Embryonic facial prominence (tissue), 1 donor: ENCODE data around the gene ARHGAP15.

ENCODE experiments used
- DNase-seq: peaks from one replicate; pipeline ENCODE4 v3.0.0-alpha.2; 2016; ENCODE audit errors: extremely low spot score

ARHGAP15 gene

DNA sequence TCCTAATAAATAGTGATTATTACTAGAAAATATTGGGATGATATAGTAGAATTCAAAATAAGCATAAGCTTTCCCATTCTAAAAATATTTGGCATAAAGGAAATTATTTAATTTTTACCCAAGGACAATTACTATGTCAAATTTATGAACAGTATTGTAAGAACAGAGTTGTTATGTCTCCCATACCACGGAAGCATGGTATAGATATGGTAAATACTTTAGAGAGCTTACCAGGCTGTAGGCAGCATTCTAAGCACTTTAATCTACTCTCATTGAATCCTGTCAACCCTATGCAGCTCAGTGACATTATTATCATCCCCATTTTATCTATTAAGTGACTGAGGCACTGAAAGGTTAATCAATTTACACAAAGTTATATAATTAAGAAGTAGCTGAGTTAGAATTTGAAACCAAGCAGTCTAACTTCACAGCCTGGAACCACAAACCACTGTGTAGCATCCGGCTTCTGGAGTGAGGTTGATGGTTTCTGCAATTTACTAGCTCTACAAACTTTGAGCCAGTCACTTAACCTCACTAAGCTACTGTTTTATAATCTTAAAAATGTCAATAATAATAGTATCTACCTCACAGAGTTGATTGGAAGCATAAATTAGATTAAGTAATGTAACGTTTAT, 323.7 kb downstream of the ARHGAP15 start:
- no peak for DNase-seq

DNA sequence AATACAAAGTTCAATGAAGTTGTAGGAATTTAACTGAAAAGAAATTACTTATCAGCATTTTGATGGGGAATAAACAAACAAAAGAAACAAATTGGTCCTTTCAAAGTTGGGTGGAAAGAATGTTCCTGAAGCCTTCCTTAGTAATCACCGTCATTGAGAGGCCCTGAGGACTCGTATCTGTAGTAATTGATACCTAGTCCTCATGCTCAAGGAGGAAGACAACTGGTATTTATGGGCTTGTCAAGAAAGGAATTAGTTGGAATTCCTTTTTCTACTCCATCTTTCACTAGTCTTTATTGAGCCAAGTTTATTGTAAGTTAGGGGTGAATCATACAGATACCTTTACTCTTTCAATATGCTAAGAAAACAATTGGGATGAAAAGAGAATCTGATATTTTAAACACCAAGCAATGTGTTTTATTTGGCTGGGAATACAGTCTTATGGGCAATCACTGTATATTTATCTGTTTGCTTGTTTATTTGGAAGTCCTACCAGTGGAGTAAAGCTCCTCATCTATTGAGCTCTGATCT, 324.8 kb downstream of the ARHGAP15 start:
- no peak for DNase-seq

- no peak for DNase-seq
These were observed 326.1 kb downstream of the ARHGAP15 start for GRCh38 chr2:143455317-143455716.

- DNase-seq: no peak
These were observed 329.3 kb downstream of the ARHGAP15 start for GRCh38 chr2:143458258-143459190.

- DNase-seq: no peak
These were observed 331.2 kb downstream of the ARHGAP15 start for GRCh38 chr2:143460382-143460781.

DNA sequence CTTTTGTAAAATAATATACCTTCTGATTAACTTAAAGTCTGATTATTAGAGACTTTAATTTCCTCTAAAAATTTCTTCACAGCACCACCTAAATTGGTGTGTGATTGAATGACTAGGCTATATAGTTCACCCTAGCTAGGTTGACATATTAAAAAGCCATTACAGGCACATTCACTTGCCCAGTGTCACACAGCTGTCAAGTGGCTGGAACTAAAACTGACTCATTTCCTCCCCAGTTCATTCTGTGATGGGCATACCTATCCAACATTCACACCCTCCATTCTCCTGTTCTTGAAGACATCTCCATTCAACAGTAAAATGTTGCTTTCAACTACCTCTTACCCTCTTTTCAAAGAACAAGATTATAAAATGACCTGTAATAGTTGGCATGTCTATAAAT, 334.5 kb downstream of the ARHGAP15 start:
- DNase-seq: no peak

DNA sequence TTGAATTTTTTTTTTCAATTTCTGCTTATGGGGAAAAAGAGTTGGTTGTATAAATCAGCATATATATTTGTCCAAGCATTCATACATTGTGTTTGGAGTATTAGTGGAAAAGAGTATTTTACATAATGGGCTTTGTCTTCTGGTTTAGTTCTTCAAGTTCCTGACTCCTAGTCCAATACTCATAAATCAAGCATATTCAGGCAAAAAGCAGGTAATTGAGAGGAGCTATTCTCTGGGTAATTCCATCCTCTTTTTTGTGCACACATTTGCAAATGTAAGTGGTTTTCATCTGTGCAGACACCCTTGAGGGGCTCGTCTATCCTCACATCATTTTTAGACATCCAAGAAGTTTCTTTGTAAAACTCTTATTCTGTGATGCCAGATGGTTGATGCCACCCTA, 337.2 kb downstream of the ARHGAP15 start:
- no peak for DNase-seq

DNA sequence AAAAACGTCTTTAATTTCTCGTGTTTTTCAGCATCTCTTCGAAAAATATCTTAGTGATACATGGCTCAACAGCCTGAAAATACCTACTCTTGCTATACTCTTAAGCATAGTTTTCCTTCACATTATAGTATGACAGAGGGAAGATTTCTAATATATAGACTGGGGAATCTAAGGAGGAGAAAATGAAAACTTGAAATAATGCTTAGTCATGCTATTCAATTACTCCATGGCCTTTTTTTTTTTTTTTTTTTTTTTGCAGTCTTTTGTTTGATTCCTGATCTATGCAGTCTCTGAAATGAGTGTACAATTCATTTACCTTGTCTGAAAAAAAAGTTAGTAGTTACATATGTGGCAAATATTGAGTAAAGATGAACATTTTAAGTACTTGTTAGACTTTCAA, 337.8 kb downstream of the ARHGAP15 start:
- no peak for DNase-seq

DNA sequence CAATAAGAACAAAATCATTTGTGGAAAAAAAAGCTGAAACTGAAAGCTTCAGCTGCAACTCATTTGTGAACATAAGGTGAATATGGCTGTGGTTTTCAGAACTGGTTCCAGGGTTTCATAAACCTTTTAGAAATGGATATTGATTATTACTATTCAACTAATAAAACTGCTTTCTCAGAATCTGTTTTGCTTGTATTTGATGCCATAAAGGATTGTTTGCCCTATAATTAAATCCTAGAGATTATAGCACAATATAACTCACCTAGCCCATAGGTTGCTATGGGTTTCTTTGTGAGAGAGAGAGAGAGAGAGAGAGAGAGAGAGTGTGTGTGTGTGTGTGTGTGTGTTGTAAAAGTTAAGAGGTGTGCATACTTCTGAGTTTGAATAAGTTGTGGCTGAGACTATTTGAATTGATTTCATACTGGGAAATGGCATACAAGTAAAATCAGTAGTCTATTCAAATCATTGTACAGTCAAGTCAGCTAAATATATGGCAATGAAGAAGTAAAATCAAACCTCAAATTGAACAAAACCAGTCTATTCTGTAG, 339.2 kb downstream of the ARHGAP15 start:
- no peak for DNase-seq

DNA sequence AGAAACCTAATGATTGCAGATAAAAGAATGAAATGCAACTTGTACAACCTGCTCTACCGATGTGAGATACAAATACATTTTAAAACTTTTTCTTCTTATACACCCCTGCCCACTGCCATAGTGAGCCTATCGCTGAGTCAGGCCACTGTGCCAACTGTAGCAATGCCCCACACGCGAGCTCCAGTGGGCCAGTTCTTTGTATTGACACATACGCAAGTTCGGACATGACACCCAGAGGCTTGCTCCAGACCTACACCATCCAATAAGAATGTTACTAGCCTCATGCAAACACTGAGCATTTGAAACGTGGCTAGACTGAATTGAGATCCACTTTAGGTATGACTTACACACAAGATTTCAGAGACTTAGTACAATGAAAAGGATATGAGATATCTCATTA, 340.1 kb downstream of the ARHGAP15 start:
- no peak for DNase-seq

DNA sequence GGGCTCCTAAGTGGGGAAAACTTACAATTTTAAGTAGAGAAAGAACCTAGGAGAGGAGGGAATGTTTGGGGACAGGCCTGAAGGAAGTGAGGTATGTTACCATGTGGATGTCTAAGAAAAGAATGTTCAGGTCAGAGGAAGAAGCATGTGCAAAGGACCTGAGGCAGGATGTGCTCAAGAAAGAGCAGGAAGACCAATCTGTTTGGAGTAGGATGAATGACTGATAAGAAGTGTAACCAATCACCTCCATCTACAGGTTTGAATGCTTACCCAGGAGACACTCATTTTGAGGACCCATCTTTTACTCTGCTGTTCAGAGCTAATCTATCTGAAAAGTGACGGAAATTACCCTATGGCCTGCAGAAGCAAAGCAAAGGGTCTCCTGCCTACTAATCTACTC, 342.3 kb downstream of the ARHGAP15 start:
- no peak for DNase-seq

DNA sequence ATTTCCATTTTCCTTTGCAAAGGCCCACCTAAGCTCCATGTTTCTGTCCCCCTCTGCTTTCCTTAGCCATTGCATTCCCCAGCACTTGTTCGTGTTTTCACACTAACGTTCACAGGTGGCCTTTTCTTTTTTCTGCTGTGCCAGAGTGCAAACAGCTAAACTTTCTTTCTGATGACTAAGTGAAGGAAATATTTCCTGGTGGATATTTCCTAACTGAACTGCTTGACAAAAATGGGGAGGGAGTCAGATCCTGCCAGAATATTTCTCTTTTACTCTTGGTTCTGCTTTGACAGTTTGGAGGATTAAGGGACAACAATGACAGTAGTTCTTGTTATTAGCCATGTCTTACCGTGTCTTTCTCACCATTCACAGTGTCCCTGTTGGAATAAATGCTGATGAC, 344.0 kb downstream of the ARHGAP15 start:
- DNase-seq: no peak

DNA sequence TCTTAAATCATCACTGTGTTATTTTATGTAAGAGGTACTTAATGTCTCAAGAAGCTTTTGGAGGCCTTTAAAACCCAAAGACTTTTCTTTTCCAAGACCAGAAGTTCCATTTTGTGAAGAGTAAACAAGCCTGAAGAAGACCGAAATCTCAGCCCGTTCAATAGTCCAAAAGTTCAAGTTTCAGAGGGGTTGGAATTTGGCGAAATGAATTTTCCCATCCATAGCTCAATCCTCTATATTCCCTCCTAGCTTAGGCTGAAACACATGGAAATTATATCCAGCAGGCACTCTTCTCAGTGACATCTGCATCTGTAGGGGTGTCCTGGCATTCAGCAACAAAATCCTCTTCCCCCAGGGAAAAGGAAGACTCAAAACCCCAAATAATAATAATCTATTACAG, 344.6 kb downstream of the ARHGAP15 start:
- no peak for DNase-seq

DNA sequence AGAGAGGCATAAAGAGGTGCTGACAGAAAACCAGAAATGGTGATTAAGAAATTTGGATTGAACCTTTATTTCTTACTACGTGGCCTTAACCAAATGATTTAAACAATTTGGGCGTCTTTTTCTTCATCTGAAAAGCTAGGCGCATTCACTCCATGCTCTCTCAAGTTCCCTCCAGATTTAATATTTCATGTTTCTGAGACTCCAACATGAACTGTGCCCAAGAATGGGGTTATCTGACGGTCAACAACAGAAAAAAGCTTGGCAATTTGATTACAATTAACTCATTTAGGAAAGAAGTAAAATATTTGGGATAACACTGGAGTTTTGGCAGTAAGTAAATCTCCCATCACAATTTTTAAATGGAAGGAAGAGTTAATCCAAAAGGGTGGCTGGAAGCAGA, 345.4 kb downstream of the ARHGAP15 start:
- no peak for DNase-seq

- no peak for DNase-seq
These were observed 346.0 kb downstream of the ARHGAP15 start for GRCh38 chr2:143475041-143475776.

DNA sequence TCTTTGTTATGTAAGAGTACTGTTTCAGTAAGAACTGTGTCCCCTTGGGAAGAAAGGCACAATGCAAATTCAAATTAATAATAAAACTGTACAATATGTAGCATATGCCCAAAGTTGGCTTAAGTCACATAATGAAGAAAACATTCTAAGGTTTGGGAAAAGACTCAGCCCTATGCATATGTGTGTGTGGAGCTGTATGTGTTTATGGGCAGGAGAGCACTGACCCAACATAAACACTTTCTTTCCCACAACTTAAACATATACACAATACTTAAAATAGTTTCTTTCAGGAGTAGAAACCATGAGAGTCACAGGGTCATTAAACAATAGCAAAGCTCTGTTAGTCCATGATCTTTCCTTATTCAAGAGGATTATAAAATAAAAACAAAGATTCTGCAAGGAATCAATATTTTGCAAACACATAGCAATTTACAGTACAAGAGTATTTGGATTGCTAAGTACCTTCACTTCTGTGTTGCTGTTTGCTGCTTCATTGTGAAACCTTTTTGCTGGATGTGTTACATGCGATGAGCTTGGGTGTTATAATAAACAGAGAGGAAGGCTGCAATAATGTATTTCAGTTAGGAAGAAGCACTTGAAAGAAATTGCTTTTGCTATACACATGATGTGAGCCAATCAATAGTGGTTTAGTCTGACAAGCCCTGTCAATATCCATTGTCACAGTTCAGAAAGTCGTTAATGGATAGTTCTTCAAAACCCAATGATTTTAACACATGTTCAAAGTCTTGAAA, 347.3 kb downstream of the ARHGAP15 start:
- no peak for DNase-seq

DNA sequence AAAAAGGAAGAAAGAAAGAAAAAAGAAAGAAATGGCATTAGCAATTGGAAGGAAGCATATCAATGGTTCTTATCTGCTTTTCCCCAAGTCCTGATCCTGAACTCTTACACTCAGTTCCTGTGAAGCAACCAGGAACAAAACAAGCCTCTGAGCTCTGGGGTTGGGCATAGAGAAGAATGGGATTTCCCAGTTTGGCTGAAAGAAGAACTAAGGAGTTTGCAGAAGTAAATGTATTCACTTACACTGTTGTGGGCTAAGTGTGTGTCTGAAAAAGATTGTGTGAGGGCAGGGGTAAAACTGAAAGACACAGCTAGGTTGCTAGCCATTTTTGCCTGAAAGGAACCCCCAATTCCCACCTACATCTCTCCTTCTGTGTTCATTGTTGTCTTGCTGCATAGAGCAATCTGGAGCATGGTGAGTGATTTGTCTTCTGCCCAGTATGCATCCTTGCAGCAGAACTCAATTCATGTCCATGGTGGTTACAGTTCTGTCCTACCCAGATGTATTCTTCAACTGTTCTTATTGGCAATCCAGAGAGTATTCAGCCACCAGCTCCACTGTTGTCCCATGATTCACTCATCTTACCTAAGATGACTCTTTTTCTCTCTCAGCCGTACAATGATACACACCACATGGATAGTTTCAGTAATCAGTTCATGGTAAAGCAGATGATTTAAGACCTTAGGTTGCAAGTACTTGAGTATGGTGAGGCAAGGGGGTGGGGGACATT, 348.7 kb downstream of the ARHGAP15 start:
- no peak for DNase-seq

DNA sequence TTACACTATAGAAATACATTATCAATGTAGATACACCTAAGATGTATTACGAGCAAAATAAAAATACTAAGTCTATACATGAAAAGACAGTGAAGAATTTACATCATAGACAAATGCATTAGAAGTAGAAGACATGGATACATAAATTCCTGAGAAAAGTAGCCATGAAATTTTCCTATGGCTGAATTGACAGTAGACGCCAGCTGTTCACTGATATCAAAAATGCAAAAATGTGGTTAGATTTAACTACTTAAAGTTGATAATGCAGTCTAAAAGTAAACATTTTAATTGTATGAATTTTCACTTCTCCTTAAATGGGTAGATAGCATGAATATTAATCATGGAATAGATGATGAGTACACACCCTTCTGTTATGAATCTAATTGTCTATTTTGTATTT, 350.9 kb downstream of the ARHGAP15 start:
- DNase-seq: no peak

DNA sequence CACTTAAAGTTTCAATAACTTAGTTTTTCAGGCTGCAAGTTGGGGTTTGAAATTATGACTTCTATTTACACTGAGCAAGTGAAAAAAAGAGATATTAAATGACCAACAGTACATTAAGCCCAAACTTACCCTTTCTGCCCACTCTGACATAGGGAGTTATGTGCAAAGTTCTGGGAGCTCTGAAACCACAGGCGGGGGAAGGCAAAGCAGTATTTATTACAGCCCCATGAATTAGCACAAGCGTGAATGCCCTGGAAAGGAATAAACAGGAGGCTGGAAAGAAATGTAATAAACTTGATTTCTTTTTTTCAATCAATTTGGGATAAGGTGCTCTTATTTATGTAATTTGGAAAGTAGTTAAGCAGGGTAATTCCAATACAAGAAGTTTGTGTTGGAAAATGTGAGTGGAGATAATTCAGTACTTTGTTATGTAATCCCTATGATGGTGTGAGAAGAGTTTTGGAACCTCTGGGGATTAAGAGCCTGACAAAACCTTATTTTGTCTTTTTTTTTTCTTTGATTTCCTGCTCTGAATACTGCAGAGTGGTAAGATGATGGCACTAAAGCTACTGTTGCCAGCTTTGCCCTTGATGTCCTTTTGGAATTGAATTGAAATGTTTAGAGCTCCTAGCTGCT, 351.5 kb downstream of the ARHGAP15 start:
- DNase-seq: no peak

- no peak for DNase-seq
These were observed 352.0 kb downstream of the ARHGAP15 start for GRCh38 chr2:143481237-143481623.
